Endometrial microvascular endothelial cells (primary cell): ENCODE measurements around the gene LIMS4. TPM values are rescaled to one million over a fixed set of nuclear protein-coding genes. Genes with fewer than 3 reads are reported as not detected.
"Not testable (repeated sequence)": the region's sequence is repeated elsewhere in the genome, so short reads cannot be mapped to it uniquely, and the experiment has no call there.

Source experiments
- in situ Hi-C: cut with HindIII; loops from 2 replicates; pipeline ENCODE4 v1.10.0; 2017; ENCODE audit warnings: low sequenced_read_pairs, low pct_unique_long_range_greater_than_20kb; ENCODE audit errors: inconsistent ontology term
- total RNA-seq: library from RNA; depleted of rRNA; stranded (reverse); fragments of >200 nt; gene quantifications from one replicate; pipeline ENCODE4 v1.2.3, GENCODE V29; 2015; ENCODE audit errors: inconsistent ontology term

LIMS4 gene
- total RNA-seq, 1 donor from 2014 or later: 1.8 TPM

DNA sequence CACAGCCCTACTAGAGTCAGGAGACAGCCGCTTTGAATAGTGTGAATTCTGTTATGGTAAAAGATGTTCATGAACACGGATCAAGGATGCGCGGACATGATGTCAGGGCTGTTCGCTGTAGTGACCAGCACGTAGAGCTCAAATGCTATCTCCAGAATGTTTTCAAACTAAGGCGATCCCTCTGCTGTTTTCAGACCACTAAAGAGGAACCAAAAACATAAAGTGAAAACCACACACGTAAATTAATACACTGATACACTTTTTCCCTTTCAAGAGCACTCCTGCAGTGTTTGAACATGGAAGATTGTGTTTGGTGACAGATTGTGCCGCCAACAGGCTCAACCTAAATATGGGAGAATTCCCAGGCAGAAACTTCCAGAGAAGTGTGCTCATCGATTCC lies 73.2 kb downstream of the LIMS4 start:
- in situ Hi-C loops: not testable (repeated sequence)

DNA sequence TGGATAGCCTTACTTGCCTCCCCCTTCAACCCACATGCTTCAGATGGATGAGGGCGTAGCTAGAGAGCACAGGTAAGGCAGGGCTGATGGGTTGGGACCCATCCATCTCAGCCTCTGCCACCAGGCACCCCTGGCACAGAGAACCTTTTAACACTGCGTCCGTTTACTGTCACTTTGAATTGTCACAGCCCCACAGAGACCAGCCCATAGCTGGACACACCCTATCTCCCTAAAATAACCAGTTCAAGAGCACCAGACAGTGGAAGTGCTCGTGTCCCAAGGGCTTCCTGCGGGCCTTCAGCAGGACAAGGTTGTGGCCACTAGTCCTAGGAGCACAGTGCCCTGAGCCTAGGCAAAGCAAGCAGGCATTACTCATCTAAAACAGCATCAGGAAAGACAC lies 76.6 kb downstream of the LIMS4 start:
- in situ Hi-C loops: not testable (repeated sequence)

Other genes starting within 250 kb of the LIMS4 start
- gene RGPD6, start 104.4 kb upstream of the LIMS4 start, total RNA-seq: 19.9 TPM
- 58.0 TPM for gene BUB1, start 205.2 kb upstream of the LIMS4 start, total RNA-seq